T-helper 1 cell treated with Interleukin-12 subunit alpha and Interleukin-12 subunit beta and Interleukin-4 antibody, amounts not matched to agents 30 ng/mL and 1 ng/mL, for 36 hours (primary cell): ENCODE measurements around the gene SNX12. TPM values are rescaled to one million over a fixed set of nuclear protein-coding genes. Genes with fewer than 3 reads are reported as not detected.

Experiments
- intact Hi-C: fragments of 100-400 bp; cut with micrococcal nuclease; formaldehyde crosslinking; loops from one replicate; pipeline ENCODE4 v1.15.1; 2024
- total RNA-seq: library from RNA; stranded (reverse); gene quantifications from 2 replicates; pipeline ENCODE4 v1.2.3, GENCODE V29; 2022

The SNX12 gene
- total RNA-seq: 43.9 and 47.0 TPM in 2 replicates

DNA sequence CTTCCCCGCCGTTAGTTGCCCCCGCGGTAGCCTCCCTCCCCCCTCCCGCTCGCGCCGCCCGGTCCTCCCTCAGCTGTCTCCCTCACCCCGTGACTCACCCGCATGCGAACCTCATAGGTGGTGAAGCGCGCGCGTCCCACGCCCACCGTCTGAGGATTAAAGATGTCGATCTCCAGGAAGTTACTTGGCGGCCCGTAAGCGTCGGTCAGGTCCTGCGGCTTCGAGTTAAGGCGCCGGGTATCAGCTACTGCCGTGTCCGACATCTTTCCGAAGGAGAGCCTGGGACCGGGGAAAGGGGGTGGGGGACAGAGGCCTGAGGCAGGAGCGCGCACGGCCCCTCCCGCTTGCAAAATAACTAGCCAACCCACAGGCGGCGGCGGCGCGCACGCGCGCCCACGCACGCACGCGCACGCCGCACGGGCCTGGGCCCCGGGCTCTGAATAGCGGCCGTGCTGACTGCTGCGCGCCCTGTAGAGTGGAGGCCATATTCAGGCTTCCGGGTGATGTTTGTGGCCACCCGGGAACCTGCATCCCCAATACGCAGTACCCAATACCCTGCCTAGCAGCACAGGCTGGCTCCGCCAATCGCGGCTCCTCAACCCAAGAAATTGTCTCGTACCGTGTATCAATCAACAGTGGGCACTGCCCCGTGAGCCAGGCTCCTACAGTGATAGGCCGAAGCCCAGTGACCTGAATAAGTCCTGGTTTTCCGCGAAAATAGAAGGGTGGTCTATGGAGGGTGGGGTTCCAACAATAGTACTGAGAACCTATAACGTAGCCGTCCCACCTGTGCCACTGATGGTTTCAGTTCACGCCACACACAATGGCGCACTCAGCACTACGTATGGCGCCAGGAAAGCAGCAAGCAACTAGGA, at the start of gene SNX12:
TSS of gene SNX12 (minus strand) at position 291 of the 875 bp plus-strand sequence. CDS start at position 263, 28 bp downstream.
- intact Hi-C loops: loop anchor here (1.0 to 2.0 kb wide), 10 partner anchors 15 to 935 kb away; partner anchors contain the start of genes FOXO4, IGBP1, IL2RG and NONO

DNA sequence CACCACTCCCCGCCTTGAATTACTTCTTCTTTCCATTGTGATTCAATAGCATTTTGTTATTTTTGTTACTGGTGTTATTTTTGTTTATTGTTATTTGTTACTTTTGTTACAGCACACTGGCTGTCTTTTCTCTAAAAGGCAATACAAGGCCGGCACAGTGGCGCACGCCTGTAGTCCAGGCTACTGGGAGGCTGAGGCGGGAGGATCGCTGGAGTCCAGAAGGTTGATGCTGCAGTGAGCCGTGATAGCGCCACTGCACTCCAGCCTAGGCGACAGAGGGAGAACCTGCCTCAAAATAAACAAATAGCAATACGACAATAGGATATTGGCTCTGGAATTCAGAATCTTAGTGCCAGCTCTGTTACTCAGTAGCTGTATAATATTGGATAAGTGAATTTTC, 49.2 kb upstream of the SNX12 start:
- intact Hi-C loops: loop anchor here (10.0 kb wide), 1 partner anchor 983 kb away; the partner anchor contains the start of gene IGBP1

DNA sequence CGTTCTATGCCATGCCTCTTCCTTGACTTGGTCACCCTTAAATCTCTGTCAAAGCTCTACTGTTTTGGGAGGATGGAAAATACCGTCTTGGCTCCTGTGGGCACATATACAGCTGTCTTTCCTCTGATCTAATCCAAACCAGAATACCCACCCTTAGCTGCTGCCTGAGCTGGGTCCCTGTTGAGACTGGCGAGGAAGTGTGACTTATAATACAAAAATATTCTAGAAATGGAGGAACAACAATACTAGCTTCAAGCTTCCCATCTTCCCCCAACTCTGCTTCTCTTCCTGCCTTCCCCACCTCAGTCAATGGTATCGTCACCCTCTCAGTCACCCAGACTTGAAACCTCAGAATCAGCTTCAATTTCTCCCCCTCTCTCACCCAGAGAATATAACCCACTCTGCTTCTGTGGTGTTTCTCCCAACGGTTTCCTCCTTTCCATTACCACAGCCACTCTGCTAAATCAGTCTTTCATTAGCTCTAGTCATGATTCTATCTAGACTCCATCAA, 43.8 kb upstream of the SNX12 start:
- intact Hi-C loops: loop anchor here (1.0 to 10.0 kb wide), 10 partner anchors 9 to 977 kb away; partner anchors contain the start of genes CXCR3, IGBP1, NONO and SNX12

DNA sequence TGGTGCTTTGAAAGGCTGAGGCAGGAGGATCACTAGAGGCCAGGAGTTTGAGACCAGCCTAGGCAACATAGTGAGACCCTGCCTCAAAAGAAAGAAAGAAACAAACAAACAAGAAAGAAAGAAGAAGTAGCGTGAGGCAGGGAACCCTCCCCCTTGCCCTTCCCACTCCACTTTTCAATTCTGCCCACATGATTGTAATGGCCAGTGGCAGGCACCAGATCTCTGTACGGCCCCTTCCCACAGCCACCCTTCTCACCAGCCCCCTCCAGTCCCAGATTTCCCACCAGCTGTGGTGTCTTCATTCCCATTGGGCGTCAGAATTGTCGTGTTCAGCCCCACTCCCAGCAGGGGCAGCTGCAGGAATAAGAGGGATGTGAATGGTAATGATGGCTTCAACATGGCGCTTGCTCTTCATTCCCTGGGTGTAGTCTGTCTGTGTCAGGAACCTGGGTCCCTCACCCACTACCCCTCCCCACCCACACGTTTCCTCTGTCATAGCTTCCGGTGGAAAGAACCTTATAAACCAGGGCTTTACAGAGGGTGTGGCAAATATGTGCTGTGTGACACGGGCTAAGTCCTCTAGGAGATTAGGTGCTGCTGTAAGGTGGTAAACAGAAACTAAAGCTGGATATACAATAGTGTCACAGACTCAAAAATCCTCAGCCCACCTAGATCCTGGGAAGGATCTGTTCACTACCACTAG, 43.2 kb upstream of the SNX12 start, which contains the start of gene IL2RG:
TSS of gene IL2RG (minus strand) at position 437 of the 703 bp plus-strand sequence. CDS start at position 399, 38 bp downstream.
- intact Hi-C loops: loop anchor here (1.0 to 10.0 kb wide), 10 partner anchors 8 to 976 kb away; partner anchors contain the start of genes CXCR3, IGBP1, NONO and SNX12

DNA sequence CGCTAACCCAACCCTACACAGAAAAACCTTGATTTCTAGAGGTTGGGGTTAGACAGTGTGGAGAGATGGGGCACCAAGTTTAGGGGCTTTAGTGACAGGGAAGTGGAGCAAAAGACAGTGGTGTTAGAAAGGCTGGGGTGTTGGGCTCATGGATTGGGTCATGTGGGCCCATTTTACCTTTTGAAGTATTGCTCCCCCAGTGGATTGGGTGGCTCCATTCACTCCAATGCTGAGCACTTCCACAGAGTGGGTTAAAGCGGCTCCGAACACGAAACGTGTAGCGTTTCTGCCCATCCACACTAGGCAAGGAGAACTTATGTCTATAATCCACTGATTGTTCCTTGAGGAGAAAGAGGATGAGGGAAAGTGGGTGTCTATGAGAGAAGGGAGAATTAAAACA, 40.9 kb upstream of the SNX12 start:
- intact Hi-C loops: no loop called here

DNA sequence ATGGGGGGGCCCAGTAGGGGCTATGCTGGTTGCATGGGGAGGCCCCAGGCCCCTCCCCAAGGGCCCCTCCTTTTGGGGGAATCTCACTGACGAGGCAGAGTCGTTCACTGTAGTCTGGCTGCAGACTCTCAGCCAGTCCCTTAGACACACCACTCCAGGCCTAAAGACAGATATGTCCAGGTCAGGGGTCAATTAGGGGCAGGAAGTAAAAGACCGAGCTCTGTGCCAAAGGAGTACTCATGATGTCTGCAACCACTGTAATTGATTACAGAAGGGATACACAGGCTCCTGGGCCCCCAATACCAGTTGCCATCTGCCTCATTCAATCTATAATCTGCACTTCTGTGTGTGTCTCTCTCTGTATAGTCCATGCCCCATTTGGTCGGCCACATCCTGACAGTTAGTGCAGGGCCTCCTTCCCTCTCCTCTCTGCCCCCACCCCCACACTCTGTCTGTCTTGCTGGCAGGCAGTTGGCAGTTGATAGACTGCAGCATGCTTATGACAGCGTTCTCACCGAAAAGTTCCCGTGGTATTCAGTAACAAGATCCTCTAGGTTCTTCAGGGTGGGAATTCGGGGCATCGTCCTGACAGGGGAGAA, 39.7 kb upstream of the SNX12 start:
- intact Hi-C loops: no loop called here

DNA sequence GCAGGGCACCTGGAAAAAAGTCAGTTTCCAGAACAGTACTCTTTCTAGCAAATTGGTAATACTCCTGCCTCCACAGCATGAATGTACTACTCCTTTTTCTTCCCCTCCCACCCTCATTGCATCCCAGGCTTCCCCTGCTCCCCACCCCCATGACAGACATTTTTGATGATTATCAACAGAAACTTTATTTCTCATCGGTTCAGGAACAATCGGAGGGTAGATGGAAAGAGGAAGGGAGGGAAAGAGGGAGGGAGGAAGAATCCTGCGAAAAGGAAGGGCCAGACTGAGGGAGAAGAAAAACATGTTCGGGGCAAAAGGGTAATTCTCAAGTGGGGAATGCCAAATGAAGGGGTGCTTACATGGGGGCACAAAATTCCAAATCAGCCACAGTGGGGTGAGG, 39.1 kb upstream of the SNX12 start:
- intact Hi-C loops: no loop called here

DNA sequence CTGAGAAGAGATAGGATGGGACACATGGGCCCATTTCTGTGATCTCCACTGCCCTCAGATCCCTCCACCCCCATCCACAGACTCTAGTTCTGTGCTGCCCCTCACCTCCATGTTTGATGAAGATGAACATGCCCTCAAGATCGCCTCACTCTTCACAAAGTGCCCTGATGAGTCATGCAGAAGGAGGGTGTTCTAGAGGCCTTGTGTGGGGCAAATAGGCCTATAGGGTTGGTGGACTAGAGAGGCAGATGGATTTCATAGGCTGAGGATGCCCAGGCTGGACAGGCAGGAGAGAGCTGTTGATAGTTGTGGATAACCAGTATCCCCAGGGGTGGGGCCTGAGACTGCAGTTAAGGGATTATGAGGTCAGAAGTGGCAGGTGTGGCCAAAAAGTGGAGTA, 38.3 kb upstream of the SNX12 start, which contains the start of gene CXorf65:
TSS of gene CXorf65 (minus strand) at position 314 of the 400 bp plus-strand sequence. CDS start at position 130, 184 bp downstream.
- intact Hi-C loops: no loop called here

DNA sequence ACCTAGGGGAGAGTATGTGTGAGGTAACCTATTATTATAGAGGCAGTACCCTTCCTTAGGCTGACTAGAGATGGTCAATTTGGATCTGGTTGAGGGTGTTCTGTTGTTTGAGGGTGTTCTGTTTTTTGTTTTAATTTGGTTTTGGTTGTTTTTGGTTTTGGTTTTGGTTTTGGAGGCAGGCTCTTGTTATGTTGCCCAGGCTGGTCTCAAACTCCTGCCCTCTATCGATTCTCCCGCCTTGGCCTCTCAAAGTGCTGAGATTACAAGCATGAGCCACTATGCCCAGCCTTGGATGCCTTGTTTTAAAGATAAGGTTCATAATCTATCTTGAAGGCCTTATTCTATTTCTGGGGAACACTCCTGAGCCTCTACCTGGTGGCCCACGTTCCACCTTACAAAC, 37.5 kb upstream of the SNX12 start:
- intact Hi-C loops: no loop called here

DNA sequence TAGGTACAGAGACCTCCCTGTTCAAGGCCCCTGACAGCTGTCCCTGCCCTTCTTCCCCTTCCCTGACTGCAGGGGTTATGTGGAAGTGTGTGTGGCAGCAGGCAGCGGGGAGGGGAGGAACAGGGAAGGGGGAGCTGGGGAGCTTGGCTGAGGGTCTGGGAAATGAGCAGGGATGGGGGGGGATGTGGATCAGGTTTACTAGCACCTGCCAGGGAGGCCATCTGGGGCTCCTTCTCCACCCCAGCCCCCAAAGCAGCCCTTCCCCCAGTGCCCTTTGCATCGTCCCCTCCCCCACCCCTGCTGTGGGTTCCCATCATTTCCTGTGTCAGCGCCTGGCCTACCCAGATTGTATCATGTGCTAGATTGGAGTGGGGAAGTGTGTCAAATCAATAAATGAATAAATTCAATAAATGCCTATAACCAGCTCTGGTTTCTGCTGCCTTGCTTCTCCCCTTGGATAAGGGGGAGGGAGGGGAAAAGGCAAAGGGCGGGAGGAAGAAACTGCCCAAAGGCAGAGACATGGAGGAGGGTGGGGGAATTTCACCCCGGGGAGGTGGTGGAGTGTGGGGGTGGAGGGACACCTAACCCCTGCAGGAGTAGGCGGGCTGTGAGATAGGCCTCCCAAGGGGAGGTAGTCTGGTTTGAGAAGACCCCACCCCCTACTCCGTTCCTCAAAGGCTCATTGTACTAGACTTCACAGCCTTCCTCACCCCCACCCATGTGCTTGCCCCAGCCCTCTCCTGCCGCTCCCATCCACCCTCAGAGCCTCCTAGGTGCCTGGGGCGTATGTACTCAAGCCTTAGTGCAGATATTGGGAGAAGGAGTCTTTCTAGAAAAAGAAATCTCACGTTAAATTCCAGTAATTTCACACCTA, 35.2 kb upstream of the SNX12 start:
- intact Hi-C loops: loop anchor here (1.0 kb wide), 1 partner anchor 8 kb away; the partner anchor contains the start of gene IL2RG

DNA sequence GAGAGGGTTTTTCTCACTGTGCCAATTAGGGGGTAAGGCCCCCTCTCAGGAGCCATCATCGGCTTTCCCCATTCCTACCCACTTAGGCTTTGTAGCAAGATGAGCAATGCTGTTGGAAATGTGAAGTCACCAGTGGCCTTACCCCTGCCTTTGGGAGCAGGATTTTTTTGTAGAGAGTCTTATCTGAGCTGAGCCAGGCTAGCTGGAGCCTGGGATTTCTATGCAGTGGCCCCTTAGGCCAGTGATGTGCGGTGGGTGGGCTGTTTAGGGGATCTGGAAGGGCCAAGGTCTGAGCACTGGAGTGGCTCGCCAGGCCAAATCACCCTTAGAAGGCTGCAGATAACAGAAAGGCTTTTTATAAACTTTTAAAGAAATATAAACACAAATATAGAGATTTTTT, 34.2 kb upstream of the SNX12 start:
- intact Hi-C loops: no loop called here

DNA sequence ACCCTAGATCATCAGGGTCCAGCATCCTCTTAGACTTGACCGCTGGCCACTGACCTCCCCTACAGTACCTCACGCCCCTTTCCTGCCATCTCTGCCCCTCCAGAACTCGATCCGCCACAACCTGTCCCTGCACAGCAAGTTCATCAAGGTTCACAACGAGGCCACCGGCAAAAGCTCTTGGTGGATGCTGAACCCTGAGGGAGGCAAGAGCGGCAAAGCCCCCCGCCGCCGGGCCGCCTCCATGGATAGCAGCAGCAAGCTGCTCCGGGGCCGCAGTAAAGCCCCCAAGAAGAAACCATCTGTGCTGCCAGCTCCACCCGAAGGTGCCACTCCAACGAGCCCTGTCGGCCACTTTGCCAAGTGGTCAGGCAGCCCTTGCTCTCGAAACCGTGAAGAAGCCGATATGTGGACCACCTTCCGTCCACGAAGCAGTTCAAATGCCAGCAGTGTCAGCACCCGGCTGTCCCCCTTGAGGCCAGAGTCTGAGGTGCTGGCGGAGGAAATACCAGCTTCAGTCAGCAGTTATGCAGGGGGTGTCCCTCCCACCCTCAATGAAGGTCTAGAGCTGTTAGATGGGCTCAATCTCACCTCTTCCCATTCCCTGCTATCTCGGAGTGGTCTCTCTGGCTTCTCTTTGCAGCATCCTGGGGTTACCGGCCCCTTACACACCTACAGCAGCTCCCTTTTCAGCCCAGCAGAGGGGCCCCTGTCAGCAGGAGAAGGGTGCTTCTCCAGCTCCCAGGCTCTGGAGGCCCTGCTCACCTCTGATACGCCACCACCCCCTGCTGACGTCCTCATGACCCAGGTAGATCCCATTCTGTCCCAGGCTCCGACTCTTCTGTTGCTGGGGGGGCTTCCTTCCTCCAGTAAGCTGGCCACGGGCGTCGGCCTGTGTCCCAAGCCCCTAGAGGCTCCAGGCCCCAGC, 32.7 kb upstream of the SNX12 start:
- intact Hi-C loops: no loop called here

DNA sequence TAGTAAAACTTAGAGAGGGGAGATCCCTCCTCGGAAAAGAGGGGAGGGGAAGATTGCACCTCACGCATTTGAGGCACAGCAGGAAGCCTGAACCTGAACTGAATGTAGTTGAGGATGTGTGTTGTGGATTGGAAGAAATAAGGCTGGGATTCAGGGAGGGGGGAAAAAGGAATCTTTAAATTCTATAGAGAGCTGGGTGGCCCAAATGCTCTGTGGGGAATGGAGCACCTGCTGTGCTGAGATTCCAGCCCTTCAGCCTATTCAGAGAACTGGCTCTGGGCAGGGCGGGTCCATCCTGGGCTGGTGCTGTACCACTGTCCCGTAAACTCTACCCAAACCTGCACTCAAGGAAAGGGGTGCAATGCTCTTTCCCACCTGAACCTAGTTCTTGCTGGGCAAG, 31.6 kb upstream of the SNX12 start:
- intact Hi-C loops: loop anchor here (5.0 to 10.0 kb wide), 4 partner anchors 98 to 645 kb away; partner anchors contain the start of gene ZMYM3

DNA sequence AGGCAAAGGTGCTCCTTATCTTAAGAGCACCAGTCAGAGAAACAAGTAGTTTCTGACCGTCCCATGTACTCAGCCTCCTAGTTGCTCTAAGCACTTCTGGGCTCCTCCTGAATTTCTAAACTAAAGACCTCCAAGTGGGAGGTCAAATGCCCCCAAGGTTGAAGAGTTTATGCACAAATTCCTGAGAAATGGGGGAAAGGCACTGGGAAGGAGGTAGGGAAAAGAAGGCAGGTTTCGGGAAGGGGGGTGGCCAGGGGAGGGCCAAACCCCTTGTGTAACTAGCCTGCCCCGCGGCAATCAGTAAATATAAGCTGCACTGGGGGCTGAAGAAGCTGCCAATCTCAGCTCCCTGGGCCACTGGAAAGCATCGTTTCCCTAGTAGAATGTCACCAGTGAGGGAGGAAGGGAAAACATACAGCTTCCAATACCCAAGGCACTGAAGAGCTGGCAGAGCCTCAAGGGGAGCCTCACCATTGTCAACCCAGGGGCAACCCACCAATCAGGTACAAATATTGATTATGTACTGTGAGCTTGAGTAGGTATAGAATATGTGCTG, 30.9 kb upstream of the SNX12 start:
- intact Hi-C loops: loop anchor here (1.0 to 10.0 kb wide), 8 partner anchors 12 to 644 kb away; partner anchors contain the start of genes IL2RG, MED12 and ZMYM3

DNA sequence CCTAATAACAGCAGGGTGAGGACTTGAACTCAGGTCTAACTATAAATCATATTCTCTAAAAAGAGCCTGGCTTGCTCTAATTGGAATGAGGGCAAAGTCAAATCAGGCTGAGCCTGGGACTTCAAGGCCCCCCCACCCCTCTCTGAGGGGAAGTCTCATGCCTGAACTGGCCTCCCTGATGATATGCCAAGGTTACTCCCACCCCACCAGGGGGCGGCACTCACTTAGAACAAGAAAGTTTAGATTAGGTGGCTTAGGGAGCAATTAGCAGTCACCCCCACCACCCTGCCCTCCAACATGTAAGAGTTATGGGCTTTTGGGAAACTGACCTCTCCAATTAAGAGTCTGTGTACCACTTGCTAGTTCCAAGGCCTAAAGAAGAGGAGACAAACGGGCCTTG, 30.2 kb upstream of the SNX12 start:
- intact Hi-C loops: loop anchor here (1.0 to 10.0 kb wide), 8 partner anchors 13 to 644 kb away; partner anchors contain the start of genes IL2RG, MED12 and ZMYM3

DNA sequence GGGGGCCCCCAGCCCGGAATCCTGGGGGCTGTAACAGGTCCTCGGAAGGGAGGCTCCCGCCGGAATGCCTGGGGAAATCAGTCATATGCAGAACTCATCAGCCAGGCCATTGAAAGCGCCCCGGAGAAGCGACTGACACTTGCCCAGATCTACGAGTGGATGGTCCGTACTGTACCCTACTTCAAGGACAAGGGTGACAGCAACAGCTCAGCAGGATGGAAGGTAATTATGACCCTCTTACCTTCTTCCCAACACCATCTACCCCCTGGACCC, 28.6 kb upstream of the SNX12 start:
- intact Hi-C loops: loop anchor here (5.0 to 10.0 kb wide), 4 partner anchors 101 to 642 kb away; partner anchors contain the start of gene ZMYM3

DNA sequence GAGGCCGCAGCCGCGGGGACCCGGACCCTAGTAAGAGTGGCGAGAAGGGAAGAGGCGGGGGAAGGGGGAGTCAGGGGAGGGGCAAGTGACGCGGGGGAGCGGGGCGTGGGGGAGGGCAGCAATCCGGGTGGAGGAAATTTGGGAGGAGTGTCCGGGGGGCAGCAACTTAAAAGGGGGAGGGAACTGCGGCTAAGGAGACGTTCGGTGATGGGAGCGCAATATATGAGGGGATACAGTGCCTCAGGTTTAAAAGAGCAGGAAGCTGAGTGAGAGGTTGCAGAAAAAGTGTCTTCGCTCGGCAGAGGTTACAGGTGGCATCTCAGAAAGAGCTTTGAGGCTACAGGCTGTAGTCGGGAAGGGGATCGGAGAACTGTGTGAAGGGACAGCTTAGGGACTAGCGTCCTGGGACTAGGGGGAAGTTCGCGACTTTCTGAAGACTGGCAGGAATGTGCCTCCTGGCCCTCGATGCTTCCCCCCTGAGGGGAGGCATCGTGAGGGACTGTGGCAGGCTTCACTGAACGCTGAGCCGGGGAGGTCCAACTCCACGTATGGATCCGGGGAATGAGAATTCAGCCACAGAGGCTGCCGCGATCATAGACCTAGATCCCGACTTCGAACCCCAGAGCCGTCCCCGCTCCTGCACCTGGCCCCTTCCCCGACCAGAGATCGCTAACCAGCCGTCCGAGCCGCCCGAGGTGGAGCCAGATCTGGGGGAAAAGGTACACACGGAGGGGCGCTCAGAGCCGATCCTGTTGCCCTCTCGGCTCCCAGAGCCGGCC, 28.0 kb upstream of the SNX12 start:
- intact Hi-C loops: loop anchor here (1.0 to 10.0 kb wide), 7 partner anchors 28 to 641 kb away; partner anchors contain the start of genes SNX12, TAF1 and ZMYM3
